CD4-positive, alpha-beta T cell treated with Interleukin-4 for 1 hour (primary cell): Measurements from ENCODE around the gene ZNF831.

ENCODE experiments used
- DNase-seq, 2 donors: peaks; one replicate each; pipeline ENCODE4 v3.0.0-alpha.2; 2020 to 2022

Gene ZNF831

GRCh38 chr20:59217173-59217572 is 53.6 kb downstream of the ZNF831 start:
- DNase-seq, result no peak

- DNase-seq, result no peak
These were observed 54.2 kb downstream of the ZNF831 start for GRCh38 chr20:59217794-59218280.

- DNase-seq, result no peak
These were observed 55.6 kb downstream of the ZNF831 start for GRCh38 chr20:59219211-59219610.

- DNase-seq, result no peak
These were observed 56.5 kb downstream of the ZNF831 start for GRCh38 chr20:59220161-59220560.

- peak in 1 of 2 donors; percentile 6 for DNase-seq
These were observed 57.6 kb downstream of the ZNF831 start for GRCh38 chr20:59221049-59221706.

GRCh38 chr20:59221707-59222252 is 58.2 kb downstream of the ZNF831 start:
- no peak for DNase-seq

GRCh38 chr20:59222253-59223181 is 58.9 kb downstream of the ZNF831 start:
- peak; percentile 78 for DNase-seq

GRCh38 chr20:59223182-59223601 is 59.6 kb downstream of the ZNF831 start:
- no peak for DNase-seq

- DNase-seq, result no peak
These were observed 60.1 kb downstream of the ZNF831 start for GRCh38 chr20:59223750-59224149.

GRCh38 chr20:59224236-59224635 is 60.6 kb downstream of the ZNF831 start:
- DNase-seq, result no peak

GRCh38 chr20:59230385-59230784 is 66.8 kb downstream of the ZNF831 start:
- DNase-seq, result no peak

GRCh38 chr20:59231124-59231804 is 67.6 kb downstream of the ZNF831 start:
- DNase-seq, result no peak

GRCh38 chr20:59232618-59233017 is 69.0 kb downstream of the ZNF831 start:
- no peak for DNase-seq

GRCh38 chr20:59235226-59235625 is 71.6 kb downstream of the ZNF831 start:
- DNase-seq, result peak in 1 of 2 donors; percentile 12

GRCh38 chr20:59240006-59240405 is 76.4 kb downstream of the ZNF831 start:
- no peak for DNase-seq

- DNase-seq, result no peak
These were observed 79.3 kb downstream of the ZNF831 start for GRCh38 chr20:59242714-59243626.

GRCh38 chr20:59246691-59247400 is 83.2 kb downstream of the ZNF831 start:
- no peak for DNase-seq

- no peak for DNase-seq
These were observed 84.4 kb downstream of the ZNF831 start for GRCh38 chr20:59247731-59248684.

- DNase-seq, result no peak
These were observed 86.7 kb downstream of the ZNF831 start for GRCh38 chr20:59250293-59250692.

GRCh38 chr20:59253325-59253724 is 89.7 kb downstream of the ZNF831 start:
- peak in 1 of 2 donors; percentile 53 for DNase-seq
